IMR-90 (cell line): Measurements from ENCODE around the gene MARCHF6. TPM values are rescaled to one million over a fixed set of nuclear protein-coding genes. Genes with fewer than 3 reads are reported as not detected.

Experiments
- ATAC-seq: fragments of 200-7000 bp; cut with Tn5 transposase; 2 replicates; pipeline ENCODE4 v1.9.1; 2020; ENCODE audit warnings: low read depth, mild to moderate bottlenecking, moderate library complexity
- BruUV-seq: library from RNA; stranded (reverse); fragments of 400-500 nt; replicated peaks from 2 replicates; lab custom pipeline; 2021; lab: Mats Ljungman, UMichigan
- CTCF ChIA-PET: fragments of 300-600 bp; formaldehyde crosslinking; extraction: SDS; loops from one replicate; lab custom pipeline; 2021; ENCODE audit warnings: antibody characterized with exemption; lab: Yijun Ruan, JAX
- POLR2A ChIA-PET: fragments of 300-600 bp; sonication (Branson Sonifier 250); formaldehyde crosslinking; loops from one replicate; lab custom pipeline; 2022; ENCODE audit warnings: antibody characterized with exemption; ENCODE audit not compliant: unreplicated experiment; lab: Charles Lee
- DNase-seq: peaks from one replicate; pipeline ENCODE4 v3.0.0; 2013
- H2AFZ ChIP-seq: replicated peaks from 2 replicates; pipeline ENCODE3; 2013; ENCODE audit warnings: low read length, mild to moderate bottlenecking; ENCODE audit not compliant: poor library complexity
- H2AK5ac ChIP-seq: 2 replicates; pipeline ENCODE4 v1.6.1; 2013; ENCODE audit warnings: low read depth, low read length, inconsistent platforms
- H2AK9ac ChIP-seq: replicated peaks from 2 replicates; pipeline ENCODE3; 2013; ENCODE audit warnings: mild to moderate bottlenecking, low read depth, low read length, moderate library complexity; ENCODE audit not compliant: poor library complexity
- H2BK120ac ChIP-seq: 2 replicates; pipeline ENCODE4 v1.6.1; 2013; ENCODE audit warnings: low read depth, low read length, inconsistent platforms
- H2BK15ac ChIP-seq: 3 replicates; pipeline ENCODE4 v1.6.1; 2013; ENCODE audit warnings: low read depth, low read length, inconsistent platforms
- H2BK20ac ChIP-seq: 2 replicates; pipeline ENCODE4 v1.6.1; 2013; ENCODE audit warnings: low read depth, mild to moderate bottlenecking, inconsistent platforms, low read length, moderate library complexity
- H2BK5ac ChIP-seq: 2 replicates; pipeline ENCODE4 v1.6.1; 2013; ENCODE audit warnings: mild to moderate bottlenecking, low read depth, low read length, inconsistent platforms; ENCODE audit not compliant: poor library complexity, severe bottlenecking
- H3K14ac ChIP-seq: replicated peaks from 2 replicates; pipeline ENCODE4 v1.6.1; 2013; ENCODE audit warnings: low read depth, low read length, inconsistent platforms
- H3K18ac ChIP-seq: 2 replicates; pipeline ENCODE4 v1.6.1; 2013; ENCODE audit warnings: low read depth, low read length, control low read depth
- H3K23ac ChIP-seq: 2 replicates; pipeline ENCODE4 v1.6.1; 2013; ENCODE audit warnings: low read depth, low read length, inconsistent platforms
- H3K27ac ChIP-seq: 2 replicates; pipeline ENCODE4 v1.5.1; 2013; ENCODE audit warnings: mild to moderate bottlenecking, control low read depth, low read length; ENCODE audit not compliant: insufficient read depth
- H3K27me3 ChIP-seq: 2 replicates; pipeline ENCODE4 v1.6.1; 2013; ENCODE audit warnings: low read length; ENCODE audit not compliant: control insufficient read depth, insufficient read depth
- H3K36me3 ChIP-seq: 2 replicates; pipeline ENCODE4 v1.6.1; 2013; ENCODE audit warnings: low read length, mixed read lengths; ENCODE audit not compliant: control insufficient read depth, insufficient read depth
- H3K4ac ChIP-seq: 2 replicates; pipeline ENCODE4 v1.6.1; 2013; ENCODE audit warnings: low read depth, low read length, inconsistent platforms
- H3K4me1 ChIP-seq: 2 replicates; pipeline ENCODE4 v1.6.1; 2013; ENCODE audit warnings: low read length, mixed read lengths; ENCODE audit not compliant: control insufficient read depth, insufficient read depth
- H3K4me2 ChIP-seq: 2 replicates; pipeline ENCODE4 v1.6.1; 2013; ENCODE audit warnings: low read depth, mild to moderate bottlenecking, control low read depth, low read length, moderate library complexity
- H3K4me3 ChIP-seq: 2 replicates; pipeline ENCODE4 v1.5.1; 2013; ENCODE audit warnings: low read depth, mild to moderate bottlenecking, control low read depth, low read length, moderate library complexity; ENCODE audit not compliant: insufficient read depth
- H3K56ac ChIP-seq: 2 replicates; pipeline ENCODE4 v1.6.1; 2013; ENCODE audit warnings: low read length, inconsistent platforms; ENCODE audit not compliant: insufficient read depth; ENCODE audit errors: extremely low read depth
- H3K79me1 ChIP-seq, 2 experiments: 2 replicates each; pipeline ENCODE4 v1.6.1; 2013; ENCODE audit warnings: low read length in 2 of 2, inconsistent platforms in 1 of 2, low read depth in 1 of 2
- H3K9ac ChIP-seq: 2 replicates; pipeline ENCODE4 v1.6.1; 2013; ENCODE audit warnings: low read depth, low read length, control low read depth
- H3K9me1 ChIP-seq: 2 replicates; pipeline ENCODE4 v1.6.1; 2013; ENCODE audit warnings: low read length, inconsistent platforms; ENCODE audit not compliant: insufficient read depth
- H3K9me3 ChIP-seq: 2 replicates; pipeline ENCODE4 v1.6.1; 2013; ENCODE audit warnings: low read length; ENCODE audit not compliant: control insufficient read depth, insufficient read depth
- H4K20me1 ChIP-seq: 2 replicates; pipeline ENCODE4 v1.6.1; 2013; ENCODE audit warnings: low read length, inconsistent platforms; ENCODE audit not compliant: insufficient read depth
- H4K5ac ChIP-seq: 2 replicates; pipeline ENCODE4 v1.6.1; 2013; ENCODE audit warnings: mild to moderate bottlenecking, low read depth, low read length, control low read depth
- H4K8ac ChIP-seq, 2 experiments: 2 replicates each; pipeline ENCODE4 v1.6.1; 2013; ENCODE audit warnings: low read depth in 2 of 2, low read length in 2 of 2, control low read depth in 1 of 2, inconsistent platforms in 1 of 2
- H4K91ac ChIP-seq: 2 replicates; pipeline ENCODE4 v1.6.1; 2013; ENCODE audit warnings: low read depth, low read length, inconsistent platforms; ENCODE audit not compliant: insufficient read depth
- CTCF ChIP-seq: conservative IDR thresholded peaks from 2 replicates; pipeline ENCODE4 v1.5.1; 2012; ENCODE audit warnings: mild to moderate bottlenecking, low read depth, low read length, improper control_type of control experiment
- MAZ ChIP-seq: IDR thresholded peaks from 2 replicates; pipeline ENCODE4 v1.6.1; 2012; ENCODE audit warnings: low read depth, mild to moderate bottlenecking, low read length, improper control_type of control experiment, moderate library complexity, borderline replicate concordance
- POLR2A ChIP-seq: IDR thresholded peaks from 2 replicates; pipeline ENCODE4 v1.6.1; 2012; ENCODE audit warnings: mild to moderate bottlenecking, low read depth, low read length
- RCOR1 ChIP-seq: IDR thresholded peaks from 2 replicates; pipeline ENCODE4 v1.6.1; 2012; ENCODE audit warnings: mild to moderate bottlenecking, low read length, improper control_type of control experiment; ENCODE audit not compliant: insufficient replicate concordance
- SMC3 ChIP-seq: fragments of 150-350 bp; IDR thresholded peaks from 2 replicates; pipeline ENCODE4 v1.6.1; 2016; ENCODE audit warnings: low read depth, mild to moderate bottlenecking, antibody characterized with exemption, low read length, moderate library complexity
- WGBS, 2 experiments: methylation state at CpG; one replicate each; pipeline versions ENCODE4 v1.1.5 to v1.1.7; 2013; ENCODE audit warnings: missing lambda C conversion rate in 2 of 2; ENCODE audit not compliant: insufficient read length in 1 of 2; ENCODE audit errors: extremely low coverage in 2 of 2; 5-methylcytosine and 5-hydroxymethylcytosine counted together
- dilution Hi-C: fragments of 300-500 bp; cut with HindIII; formaldehyde crosslinking; loops from one replicate; pipeline ENCODE4 v1.14.3; 2018; ENCODE audit warnings: low sequenced_read_pairs; ENCODE audit not compliant: unreplicated experiment
- in situ Hi-C: fragments of 300-500 bp; cut with MboI; formaldehyde crosslinking; loops from 3 replicates; pipeline ENCODE4 v1.14.3; 2019; ENCODE audit warnings: low sequenced_read_pairs, inconsistent platforms, mixed read lengths
- intact Hi-C: fragments of 100-400 bp; cut with micrococcal nuclease; formaldehyde crosslinking; loops from 2 replicates; pipeline ENCODE4 v1.10.0; 2022
- polyA plus RNA-seq, 3 experiments: library from polyadenylated mRNA; depleted of rRNA; stranded (reverse); fragments of >200 nt; gene quantifications; 2 replicates each; pipeline ENCODE4 v1.2.3, GENCODE V29; 2012; ENCODE audit warnings: low replicate concordance in 1 of 3
- total RNA-seq: library from RNA; depleted of rRNA; stranded (reverse); fragments of >200 nt; gene quantifications from 2 replicates; pipeline ENCODE4 v1.2.3, GENCODE V29; 2012
- TF ChIP-seq, protein P1 (sequence below): fragments of 150-350 bp; IDR thresholded peaks from 2 replicates; pipeline ENCODE4 v1.6.1; 2017; ENCODE audit warnings: mild to moderate bottlenecking, antibody characterized with exemption, low read length, low read depth

MARCHF6 gene
- total and polyA plus RNA-seq, 2 of the 4 experiments (the other 2 are of a cell fraction), result 55.2 to 62.6 TPM

- no TSS peak for BruUV-seq
- dilution Hi-C loops (no loop called here), intact Hi-C loops (no loop called here), in situ Hi-C loops (no loop called here)
- Histone ChIP-seq H3K27ac (no peak overlapping the region), H2AK5ac (no peak overlapping the region), H4K5ac (no peak overlapping the region), H3K9me1 (no peaks in the 10 kb centered on the region), H3K36me3 (no peaks in the 10 kb centered on the region), H3K23ac (no peak overlapping the region), H4K8ac (no peak overlapping the region), H3K4me3 (no peak overlapping the region), H3K9ac (no peak overlapping the region), H4K20me1 (no peaks in the 10 kb centered on the region), H4K91ac (no peak overlapping the region), H3K4me1 (peaks cover 4% of the 10 kb centered on the region), H2AK9ac (no peak overlapping the region), H3K18ac (no peak overlapping the region), H3K79me1 (0 out of 4 replicates have a peak, but pooled peaks cover 0 to under 1% of the 10 kb centered on the region in 2 experiments), H3K4ac (no peak overlapping the region), H2BK15ac (no peak overlapping the region), H3K56ac (no peak overlapping the region), H2AFZ (no peak overlapping the region), H2BK120ac (no peak overlapping the region), H3K9me3 (no peaks in the 10 kb centered on the region), H3K27me3 (no peaks in the 10 kb centered on the region; the same call in 1 of the 2 replicates), H3K4me2 (no peak overlapping the region), H3K14ac (no peak overlapping the region), H2BK20ac (no peak overlapping the region), H2BK5ac (no peak overlapping the region)
- WGBS, 2 experiments, result 84% methylated on average over 5 of the region's 10 CpGs; no CpG with 5 or more reads in 1 of the 2 experiments
- no peak for ATAC-seq
- POLR2A ChIA-PET, result no interaction called here
- TF ChIP-seq POLR2A (no peak), MAZ (no peak), RCOR1 (no peak), CTCF (no peak), SMC3 (no peak)
- TF ChIP-seq, protein P1, sequence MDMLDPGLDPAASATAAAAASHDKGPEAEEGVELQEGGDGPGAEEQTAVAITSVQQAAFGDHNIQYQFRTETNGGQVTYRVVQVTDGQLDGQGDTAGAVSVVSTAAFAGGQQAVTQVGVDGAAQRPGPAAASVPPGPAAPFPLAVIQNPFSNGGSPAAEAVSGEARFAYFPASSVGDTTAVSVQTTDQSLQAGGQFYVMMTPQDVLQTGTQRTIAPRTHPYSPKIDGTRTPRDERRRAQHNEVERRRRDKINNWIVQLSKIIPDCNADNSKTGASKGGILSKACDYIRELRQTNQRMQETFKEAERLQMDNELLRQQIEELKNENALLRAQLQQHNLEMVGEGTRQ, result no peak
- no peak for DNase-seq
- CTCF ChIA-PET, result no interaction called here
These were observed 41.7 kb upstream of the MARCHF6 start for GRCh38 chr5:10311595-10312425.
